HepG2 (cell line): ENCODE measurements around the gene PRKCE. TPM values are rescaled to one million over a fixed set of nuclear protein-coding genes. Genes with fewer than 3 reads are reported as not detected.
A peak's percentile ranks its signal among the peaks of the same experiment; 100 is the strongest.

ENCODE experiments used
- CEBPG ChIP-seq: IDR thresholded peaks from 2 replicates; pipeline ENCODE4 v1.6.1; 2016
- MIER2 ChIP-seq: IDR thresholded peaks from 2 replicates; pipeline ENCODE4 v1.6.1; 2016; ENCODE audit warnings: missing biosample characterization, missing genetic modification reagents
- NBN ChIP-seq: fragments of 450-650 bp; conservative IDR thresholded peaks from 2 replicates; pipeline ENCODE4 v1.6.1; 2017
- NFIC ChIP-seq: IDR thresholded peaks from 2 replicates; pipeline ENCODE4 v1.6.1; 2012; ENCODE audit warnings: mild to moderate bottlenecking, low read length, inconsistent platforms
- NR2C2 ChIP-seq: sonication (generic); formaldehyde crosslinking; IDR thresholded peaks from 2 replicates; pipeline ENCODE4 v1.4.0; 2020; ENCODE audit warnings: missing genetic modification reagents, mild to moderate bottlenecking, moderate library complexity, borderline replicate concordance
- NR3C1 ChIP-seq: sonication (generic); formaldehyde crosslinking; IDR thresholded peaks from 2 replicates; pipeline ENCODE4 v1.4.0; 2020; ENCODE audit warnings: missing genetic modification reagents
- RBM22 ChIP-seq: fragments of 200-400 bp; formaldehyde crosslinking; optimal IDR thresholded peaks from 2 replicates; pipeline ENCODE3; 2017; ENCODE audit warnings: mild to moderate bottlenecking, low read length, moderate library complexity
- XRCC5 ChIP-seq: fragments of 200-400 bp; formaldehyde crosslinking; optimal IDR thresholded peaks from 2 replicates; pipeline ENCODE3; 2017; ENCODE audit warnings: mild to moderate bottlenecking, low read length
- ZBTB20 ChIP-seq: sonication (generic); formaldehyde crosslinking; IDR thresholded peaks from 2 replicates; pipeline ENCODE4 v1.8.1; 2023; ENCODE audit warnings: missing genetic modification reagents, low read depth, mild to moderate bottlenecking, borderline replicate concordance
- ZFP1 ChIP-seq: IDR thresholded peaks from 2 replicates; pipeline ENCODE4 v1.6.1; 2016
- ZMYM3 ChIP-seq: sonication (generic); formaldehyde crosslinking; IDR thresholded peaks from 2 replicates; pipeline ENCODE4 v1.5.1; 2020; ENCODE audit warnings: mild to moderate bottlenecking, missing genetic modification reagents
- ZNF180 ChIP-seq: sonication (generic); formaldehyde crosslinking; IDR thresholded peaks from 2 replicates; pipeline ENCODE4 v1.4.0; 2020; ENCODE audit warnings: low read depth, missing genetic modification reagents, borderline replicate concordance
- ZNF354B ChIP-seq: sonication (generic); formaldehyde crosslinking; IDR thresholded peaks from 2 replicates; pipeline ENCODE4 v1.8.0; 2022; ENCODE audit warnings: mild to moderate bottlenecking, missing genetic modification reagents
- ZNF431 ChIP-seq: sonication (generic); formaldehyde crosslinking; IDR thresholded peaks from 2 replicates; pipeline ENCODE4 v1.9.0; 2022; ENCODE audit warnings: missing genetic modification reagents, low read depth, mild to moderate bottlenecking, borderline replicate concordance
- ZNF546 ChIP-seq: sonication (generic); formaldehyde crosslinking; conservative IDR thresholded peaks from 2 replicates; pipeline ENCODE4 v1.8.1; 2023; ENCODE audit warnings: mild to moderate bottlenecking, missing genetic modification reagents
- ZNF577 ChIP-seq: sonication (generic); formaldehyde crosslinking; IDR thresholded peaks from 2 replicates; pipeline ENCODE4 v1.4.0; 2020; ENCODE audit warnings: mild to moderate bottlenecking, low read depth, missing genetic modification reagents, borderline replicate concordance
- ZNF776 ChIP-seq: sonication (generic); formaldehyde crosslinking; IDR thresholded peaks from 2 replicates; pipeline ENCODE4 v1.4.0; 2020; ENCODE audit warnings: mild to moderate bottlenecking, missing genetic modification reagents
- polyA plus RNA-seq, 8 experiments: library from polyadenylated mRNA; depleted of rRNA in 3 of 8; stranded (reverse) in 7 of 8; unstranded in 1 of 8; fragments of >200 nt; fragmentation: Illumina TruSeq in 4 of 8; extraction: Trizol in 4 of 8; gene quantifications; 2 replicates each; pipeline versions ENCODE4 v1.2.1 to v1.2.3, GENCODE V29; 2011 to 2016; ENCODE audit warnings: low read depth in 4 of 8, missing spikeins in 1 of 8, mixed read lengths in 1 of 8; ENCODE audit not compliant: insufficient read depth in 1 of 8
- total RNA-seq, 5 experiments: library from RNA; depleted of rRNA; stranded (reverse); fragments of >200 nt; fragmentation: Illumina TruSeq; extraction: Trizol; gene quantifications; 2 replicates each; pipeline ENCODE4 v1.2.3, GENCODE V29; 2016; ENCODE audit warnings: low read depth in 1 of 5
- TF ChIP-seq, protein P1 (sequence below): sonication (generic); formaldehyde crosslinking; IDR thresholded peaks from 2 replicates; pipeline ENCODE4 v1.5.0; 2020; ENCODE audit warnings: missing genetic modification reagents
- TF ChIP-seq, protein P2 (sequence below): fragments of 450-650 bp; IDR thresholded peaks from 2 replicates; pipeline ENCODE4 v1.6.1; 2017; ENCODE audit warnings: mild to moderate bottlenecking
- TF ChIP-seq, protein P3 (sequence below): sonication (generic); formaldehyde crosslinking; IDR thresholded peaks from 2 replicates; pipeline ENCODE4 v1.4.0; 2020; ENCODE audit warnings: mild to moderate bottlenecking, missing genetic modification reagents, borderline replicate concordance
- TF ChIP-seq, protein P4 (sequence below): IDR thresholded peaks from 2 replicates; pipeline ENCODE4 v1.6.1; 2018; ENCODE audit warnings: missing genetic modification reagents, mild to moderate bottlenecking, missing compliant biosample characterization
- TF ChIP-seq, protein P5 (sequence below): sonication (generic); formaldehyde crosslinking; IDR thresholded peaks from 2 replicates; pipeline ENCODE4 v1.4.0; 2020; ENCODE audit warnings: missing genetic modification reagents

PRKCE gene
- total and polyA plus RNA-seq, 2 of the 13 experiments (the other 11 are each of a cell fraction or from before 2014, with no cell fraction given): 1.0 to 3.9 TPM

DNA sequence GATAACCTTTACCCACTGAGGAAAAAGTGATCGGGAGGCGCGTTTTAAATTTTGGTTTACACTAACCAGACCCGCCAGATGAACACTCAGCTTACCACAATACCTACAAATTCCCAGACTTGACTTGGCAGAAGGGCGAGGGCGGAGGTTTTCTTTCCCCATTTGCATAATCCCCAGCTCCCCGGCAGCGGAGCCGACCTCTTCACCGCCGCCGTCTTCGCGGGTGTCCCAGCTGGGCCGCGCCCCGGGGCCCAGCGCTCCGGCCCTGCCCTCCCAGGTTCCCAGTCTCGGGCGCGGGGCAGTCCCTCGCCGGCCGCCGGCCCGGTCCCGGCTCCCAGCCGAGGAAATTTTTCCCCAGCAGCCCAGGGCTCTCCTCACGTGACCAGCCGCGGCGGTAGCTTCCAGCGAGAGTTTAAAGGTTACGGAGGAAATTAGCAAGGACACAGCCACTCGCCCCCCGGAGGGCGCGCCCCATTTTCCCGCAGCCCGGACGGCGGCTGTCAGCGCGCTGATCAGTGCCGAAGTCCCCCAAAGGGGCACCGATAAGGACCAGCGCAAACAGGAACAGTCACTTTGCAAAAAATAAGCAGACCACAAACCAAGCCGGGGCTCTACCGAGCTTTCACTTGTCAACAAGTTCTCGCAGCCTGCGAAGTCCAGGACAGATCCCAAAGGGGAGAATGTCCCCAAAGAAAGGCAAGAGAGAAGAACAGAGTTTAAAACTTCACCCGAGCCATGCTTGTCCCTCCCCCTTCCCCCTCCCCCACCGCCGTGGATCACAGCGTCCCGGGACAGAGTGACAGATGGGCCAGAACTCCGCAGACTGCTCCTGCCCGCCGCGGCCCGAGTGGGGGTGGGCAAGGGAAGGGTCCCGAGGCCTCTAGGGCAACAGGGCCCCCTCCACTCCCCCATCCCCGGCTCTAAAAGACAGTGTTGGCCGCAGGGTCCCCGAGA, 1.3 kb upstream of the PRKCE start (continued):
- TF ChIP-seq ZFP1 (CRISPR knock-in tag): no peak
- no peak for TF ChIP-seq NR3C1 (CRISPR knock-in tag)
- TF ChIP-seq, protein P1, sequence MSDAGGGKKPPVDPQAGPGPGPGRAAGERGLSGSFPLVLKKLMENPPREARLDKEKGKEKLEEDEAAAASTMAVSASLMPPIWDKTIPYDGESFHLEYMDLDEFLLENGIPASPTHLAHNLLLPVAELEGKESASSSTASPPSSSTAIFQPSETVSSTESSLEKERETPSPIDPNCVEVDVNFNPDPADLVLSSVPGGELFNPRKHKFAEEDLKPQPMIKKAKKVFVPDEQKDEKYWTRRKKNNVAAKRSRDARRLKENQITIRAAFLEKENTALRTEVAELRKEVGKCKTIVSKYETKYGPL (CRISPR knock-in tag): 0 out of 2 replicates have a peak, but pooled peaks have one; percentile 14
- TF ChIP-seq, protein P2, sequence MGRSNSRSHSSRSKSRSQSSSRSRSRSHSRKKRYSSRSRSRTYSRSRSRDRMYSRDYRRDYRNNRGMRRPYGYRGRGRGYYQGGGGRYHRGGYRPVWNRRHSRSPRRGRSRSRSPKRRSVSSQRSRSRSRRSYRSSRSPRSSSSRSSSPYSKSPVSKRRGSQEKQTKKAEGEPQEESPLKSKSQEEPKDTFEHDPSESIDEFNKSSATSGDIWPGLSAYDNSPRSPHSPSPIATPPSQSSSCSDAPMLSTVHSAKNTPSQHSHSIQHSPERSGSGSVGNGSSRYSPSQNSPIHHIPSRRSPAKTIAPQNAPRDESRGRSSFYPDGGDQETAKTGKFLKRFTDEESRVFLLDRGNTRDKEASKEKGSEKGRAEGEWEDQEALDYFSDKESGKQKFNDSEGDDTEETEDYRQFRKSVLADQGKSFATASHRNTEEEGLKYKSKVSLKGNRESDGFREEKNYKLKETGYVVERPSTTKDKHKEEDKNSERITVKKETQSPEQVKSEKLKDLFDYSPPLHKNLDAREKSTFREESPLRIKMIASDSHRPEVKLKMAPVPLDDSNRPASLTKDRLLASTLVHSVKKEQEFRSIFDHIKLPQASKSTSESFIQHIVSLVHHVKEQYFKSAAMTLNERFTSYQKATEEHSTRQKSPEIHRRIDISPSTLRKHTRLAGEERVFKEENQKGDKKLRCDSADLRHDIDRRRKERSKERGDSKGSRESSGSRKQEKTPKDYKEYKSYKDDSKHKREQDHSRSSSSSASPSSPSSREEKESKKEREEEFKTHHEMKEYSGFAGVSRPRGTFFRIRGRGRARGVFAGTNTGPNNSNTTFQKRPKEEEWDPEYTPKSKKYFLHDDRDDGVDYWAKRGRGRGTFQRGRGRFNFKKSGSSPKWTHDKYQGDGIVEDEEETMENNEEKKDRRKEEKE: no peak
- no peak for TF ChIP-seq NFIC
- no peak for TF ChIP-seq NBN
- peak; percentile 83 for TF ChIP-seq NR2C2
- no peak for TF ChIP-seq ZNF546 (CRISPR knock-in tag)
- TF ChIP-seq XRCC5: peak; percentile 81
- no peak for TF ChIP-seq ZNF776 (CRISPR knock-in tag)
- no peak for TF ChIP-seq ZNF577 (CRISPR knock-in tag)
- no peak for TF ChIP-seq ZNF431 (CRISPR knock-in tag)
- no peak for TF ChIP-seq CEBPG (CRISPR knock-in tag)
- TF ChIP-seq, protein P3, sequence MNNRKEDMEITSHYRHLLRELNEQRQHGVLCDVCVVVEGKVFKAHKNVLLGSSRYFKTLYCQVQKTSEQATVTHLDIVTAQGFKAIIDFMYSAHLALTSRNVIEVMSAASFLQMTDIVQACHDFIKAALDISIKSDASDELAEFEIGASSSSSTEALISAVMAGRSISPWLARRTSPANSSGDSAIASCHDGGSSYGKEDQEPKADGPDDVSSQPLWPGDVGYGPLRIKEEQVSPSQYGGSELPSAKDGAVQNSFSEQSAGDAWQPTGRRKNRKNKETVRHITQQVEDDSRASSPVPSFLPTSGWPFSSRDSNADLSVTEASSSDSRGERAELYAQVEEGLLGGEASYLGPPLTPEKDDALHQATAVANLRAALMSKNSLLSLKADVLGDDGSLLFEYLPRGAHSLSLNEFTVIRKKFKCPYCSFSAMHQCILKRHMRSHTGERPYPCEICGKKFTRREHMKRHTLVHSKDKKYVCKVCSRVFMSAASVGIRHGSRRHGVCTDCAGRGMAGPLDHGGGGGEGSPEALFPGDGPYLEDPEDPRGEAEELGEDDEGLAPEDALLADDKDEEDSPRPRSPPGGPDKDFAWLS (CRISPR knock-in tag): no peak
- TF ChIP-seq ZMYM3 (CRISPR knock-in tag): no peak
- peak; percentile 4 for TF ChIP-seq RBM22
- no peak for TF ChIP-seq ZBTB20
- TF ChIP-seq, protein P4, sequence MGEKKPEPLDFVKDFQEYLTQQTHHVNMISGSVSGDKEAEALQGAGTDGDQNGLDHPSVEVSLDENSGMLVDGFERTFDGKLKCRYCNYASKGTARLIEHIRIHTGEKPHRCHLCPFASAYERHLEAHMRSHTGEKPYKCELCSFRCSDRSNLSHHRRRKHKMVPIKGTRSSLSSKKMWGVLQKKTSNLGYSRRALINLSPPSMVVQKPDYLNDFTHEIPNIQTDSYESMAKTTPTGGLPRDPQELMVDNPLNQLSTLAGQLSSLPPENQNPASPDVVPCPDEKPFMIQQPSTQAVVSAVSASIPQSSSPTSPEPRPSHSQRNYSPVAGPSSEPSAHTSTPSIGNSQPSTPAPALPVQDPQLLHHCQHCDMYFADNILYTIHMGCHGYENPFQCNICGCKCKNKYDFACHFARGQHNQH (CRISPR knock-in tag): 0 out of 2 replicates have a peak, but pooled peaks have one; percentile 33
- TF ChIP-seq ZNF354B: 0 out of 2 replicates have a peak, but pooled peaks have one; percentile 18
- no peak for TF ChIP-seq ZNF180
- 0 out of 2 replicates have a peak, but pooled peaks have one; percentile 30 for TF ChIP-seq MIER2
- TF ChIP-seq, protein P5, sequence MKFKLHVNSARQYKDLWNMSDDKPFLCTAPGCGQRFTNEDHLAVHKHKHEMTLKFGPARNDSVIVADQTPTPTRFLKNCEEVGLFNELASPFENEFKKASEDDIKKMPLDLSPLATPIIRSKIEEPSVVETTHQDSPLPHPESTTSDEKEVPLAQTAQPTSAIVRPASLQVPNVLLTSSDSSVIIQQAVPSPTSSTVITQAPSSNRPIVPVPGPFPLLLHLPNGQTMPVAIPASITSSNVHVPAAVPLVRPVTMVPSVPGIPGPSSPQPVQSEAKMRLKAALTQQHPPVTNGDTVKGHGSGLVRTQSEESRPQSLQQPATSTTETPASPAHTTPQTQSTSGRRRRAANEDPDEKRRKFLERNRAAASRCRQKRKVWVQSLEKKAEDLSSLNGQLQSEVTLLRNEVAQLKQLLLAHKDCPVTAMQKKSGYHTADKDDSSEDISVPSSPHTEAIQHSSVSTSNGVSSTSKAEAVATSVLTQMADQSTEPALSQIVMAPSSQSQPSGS: no peak
